ENCODE data around the gene SLC35B2. TPM values are rescaled to one million over a fixed set of nuclear protein-coding genes. Genes with fewer than 3 reads are reported as not detected.

SLC35B2 gene
- total RNA-seq, 1 donor from 2014 or later, result 26.1 TPM

DNA sequence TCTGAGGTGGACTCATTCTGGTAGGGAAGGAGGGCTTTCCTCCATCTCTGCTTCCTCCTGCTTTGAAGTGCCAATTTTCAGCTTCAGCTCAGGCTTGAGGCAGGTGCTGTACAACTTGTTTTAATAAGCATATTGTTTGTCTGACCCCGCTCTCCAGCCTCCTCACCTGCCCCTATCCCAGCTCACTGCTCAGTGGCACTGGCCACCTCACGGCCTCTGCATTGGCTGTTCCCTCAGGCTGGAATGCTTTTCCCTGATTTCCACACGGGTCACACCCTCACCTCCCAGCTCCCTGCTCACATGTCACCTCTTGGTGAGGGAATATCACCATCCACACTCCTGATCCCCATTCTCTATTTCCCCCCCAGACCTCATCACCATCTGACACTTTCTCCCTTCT is 41.5 kb upstream of the SLC35B2 start:
- peaks cover 29 to 38% (median 37%) of the 10 kb centered on the region in 3 donors for H3K27me3 ChIP-seq (ENCODE audit: control insufficient read depth in 3 of 3, insufficient read depth in 3 of 3, low read length in 3 of 3)
- no peak overlapping the region for H3K27ac ChIP-seq (ENCODE audit: low read depth, low read length)
- peaks cover 10 to 22% (median 18%) of the 10 kb centered on the region in 3 donors for H3K4me1 ChIP-seq (ENCODE audit: control insufficient read depth in 3 of 3, insufficient read depth in 3 of 3, low read length in 3 of 3)

GRCh38 chr6:44298055-44298803 is 40.9 kb upstream of the SLC35B2 start:
- Histone ChIP-seq H3K4me3 (ENCODE audit: low read length in 3 of 3) (peak overlapping the region in 2 of 3 donors; percentile 45 to 64), H3K4me1 (ENCODE audit: control insufficient read depth in 3 of 3, insufficient read depth in 3 of 3, low read length in 3 of 3) (peaks cover 10 to 22% (median 18%) of the 10 kb centered on the region in 3 donors), H3K27me3 (ENCODE audit: control insufficient read depth in 3 of 3, insufficient read depth in 3 of 3, low read length in 3 of 3) (peaks cover 34 to 41% (median 41%) of the 10 kb centered on the region in 3 donors), H3K9ac (ENCODE audit: low read depth in 1 of 3, low read length in 3 of 3) (peak overlapping the region in 2 of 3 donors; percentile 32 to 54), H3K36me3 (ENCODE audit: control insufficient read depth in 3 of 3, insufficient read depth in 3 of 3, low read length in 3 of 3) (peaks cover 26 to 31% (median 28%) of the 10 kb centered on the region in 3 donors), H3K9me3 (ENCODE audit: control insufficient read depth in 3 of 3, low read length in 3 of 3) (no peaks in the 10 kb centered on the region), H3K27ac (ENCODE audit: low read depth, low read length) (no peak overlapping the region)

More for the DNA sequence above, 41.5 kb upstream of the SLC35B2 start:
- Histone ChIP-seq H3K9ac (ENCODE audit: low read depth in 1 of 3, low read length in 3 of 3) (no peak overlapping the region), H3K9me3 (ENCODE audit: control insufficient read depth in 3 of 3, low read length in 3 of 3) (no peaks in the 10 kb centered on the region), H3K36me3 (ENCODE audit: control insufficient read depth in 3 of 3, insufficient read depth in 3 of 3, low read length in 3 of 3) (peaks cover 32 to 38% (median 33%) of the 10 kb centered on the region in 3 donors), H3K4me3 (ENCODE audit: low read length in 3 of 3) (no peak overlapping the region)

- H3K9ac ChIP-seq (ENCODE audit: low read depth in 1 of 3, low read length in 3 of 3), result peak overlapping the region in 2 of 3 donors; percentile 32 to 57
- H3K27me3 ChIP-seq (ENCODE audit: control insufficient read depth in 3 of 3, insufficient read depth in 3 of 3, low read length in 3 of 3), result peaks cover 41 to 50% (median 49%) of the 10 kb centered on the region in 3 donors
- H3K4me1 ChIP-seq (ENCODE audit: control insufficient read depth in 3 of 3, insufficient read depth in 3 of 3, low read length in 3 of 3), result peaks cover 10 to 22% (median 18%) of the 10 kb centered on the region in 3 donors
- H3K27ac ChIP-seq (ENCODE audit: low read depth, low read length), result no peak overlapping the region
- H3K9me3 ChIP-seq (ENCODE audit: control insufficient read depth in 3 of 3, low read length in 3 of 3), result no peaks in the 10 kb centered on the region
- peak overlapping the region; percentile 15 to 64 (median 58) for H3K4me3 ChIP-seq (ENCODE audit: low read length in 3 of 3)
- peaks cover 18 to 22% (median 19%) of the 10 kb centered on the region in 3 donors for H3K36me3 ChIP-seq (ENCODE audit: control insufficient read depth in 3 of 3, insufficient read depth in 3 of 3, low read length in 3 of 3)
Observed at GRCh38 chr6:44297063-44298038, 40.0 kb upstream of the SLC35B2 start.

DNA sequence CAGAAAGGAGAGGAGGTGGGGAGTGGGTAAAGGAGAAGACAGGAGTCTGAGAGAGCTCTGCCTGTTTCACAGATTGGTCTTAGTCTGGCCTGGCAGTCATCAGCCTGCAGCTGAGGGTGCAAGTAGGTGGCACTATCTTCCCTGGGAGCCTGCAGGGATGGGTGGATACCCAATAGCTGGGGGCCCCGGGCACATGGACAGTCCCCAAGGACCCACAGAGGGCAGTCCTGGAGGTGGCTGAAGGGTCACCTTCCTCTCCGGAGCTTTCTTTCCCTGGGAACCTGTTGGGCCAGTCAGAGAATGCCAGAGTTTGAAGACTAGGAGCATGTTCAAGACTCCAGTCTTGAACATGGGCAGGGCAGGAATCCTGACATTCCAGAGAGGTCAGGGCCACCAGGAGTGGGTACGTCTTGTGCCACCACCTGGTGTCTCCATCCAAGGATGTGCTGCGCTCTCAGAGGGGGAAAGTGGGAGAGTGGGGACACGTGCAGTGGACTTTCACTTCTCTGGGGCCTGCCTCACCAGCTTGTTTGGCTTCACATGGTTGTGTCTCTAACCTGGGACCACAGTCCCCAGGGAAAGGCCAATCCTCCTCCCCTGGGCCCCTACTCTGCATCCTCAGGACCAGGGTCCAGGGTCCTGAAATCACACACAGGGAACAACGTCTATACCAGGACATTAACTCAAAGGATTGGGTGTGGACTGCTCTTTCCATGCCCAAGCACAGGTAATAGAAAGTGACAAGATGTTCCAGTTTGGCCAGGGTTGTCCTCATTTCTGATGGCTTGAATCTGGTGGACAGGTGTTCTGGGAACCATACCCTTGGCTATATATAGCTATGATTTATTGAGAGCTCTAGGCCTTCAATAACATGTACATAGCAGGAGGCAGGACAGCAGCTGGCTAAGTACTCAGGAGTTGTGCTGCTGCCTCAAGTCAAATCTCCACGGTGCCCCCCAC is 37.8 kb upstream of the SLC35B2 start:
- Histone ChIP-seq H3K9me3 (ENCODE audit: control insufficient read depth in 3 of 3, low read length in 3 of 3) (no peaks in the 10 kb centered on the region), H3K27ac (ENCODE audit: low read depth, low read length) (no peak overlapping the region), H3K4me3 (ENCODE audit: low read length in 3 of 3) (no peak overlapping the region), H3K27me3 (ENCODE audit: control insufficient read depth in 3 of 3, insufficient read depth in 3 of 3, low read length in 3 of 3) (peaks cover 60 to 70% (median 67%) of the 10 kb centered on the region in 3 donors), H3K36me3 (ENCODE audit: control insufficient read depth in 3 of 3, insufficient read depth in 3 of 3, low read length in 3 of 3) (peaks cover 0 to under 1% (median under 1%) of the 10 kb centered on the region in 3 donors), H3K4me1 (ENCODE audit: control insufficient read depth in 3 of 3, insufficient read depth in 3 of 3, low read length in 3 of 3) (peaks cover 10 to 22% (median 18%) of the 10 kb centered on the region in 3 donors), H3K9ac (ENCODE audit: low read depth in 1 of 3, low read length in 3 of 3) (no peak overlapping the region)

GRCh38 chr6:44292661-44293365 is 35.5 kb upstream of the SLC35B2 start:
- H3K27me3 ChIP-seq (ENCODE audit: control insufficient read depth in 3 of 3, insufficient read depth in 3 of 3, low read length in 3 of 3), result peaks cover 68 to 81% (median 73%) of the 10 kb centered on the region in 3 donors
- no peaks in the 10 kb centered on the region for H3K9me3 ChIP-seq (ENCODE audit: control insufficient read depth in 3 of 3, low read length in 3 of 3)
- no peak overlapping the region for H3K27ac ChIP-seq (ENCODE audit: low read depth, low read length)
- no peaks in the 10 kb centered on the region for H3K36me3 ChIP-seq (ENCODE audit: control insufficient read depth in 3 of 3, insufficient read depth in 3 of 3, low read length in 3 of 3)
- no peak overlapping the region for H3K4me3 ChIP-seq (ENCODE audit: low read length in 3 of 3)
- H3K4me1 ChIP-seq (ENCODE audit: control insufficient read depth in 3 of 3, insufficient read depth in 3 of 3, low read length in 3 of 3), result peaks cover 7 to 17% (median 15%) of the 10 kb centered on the region in 3 donors
- H3K9ac ChIP-seq (ENCODE audit: low read depth in 1 of 3, low read length in 3 of 3), result no peak overlapping the region

DNA sequence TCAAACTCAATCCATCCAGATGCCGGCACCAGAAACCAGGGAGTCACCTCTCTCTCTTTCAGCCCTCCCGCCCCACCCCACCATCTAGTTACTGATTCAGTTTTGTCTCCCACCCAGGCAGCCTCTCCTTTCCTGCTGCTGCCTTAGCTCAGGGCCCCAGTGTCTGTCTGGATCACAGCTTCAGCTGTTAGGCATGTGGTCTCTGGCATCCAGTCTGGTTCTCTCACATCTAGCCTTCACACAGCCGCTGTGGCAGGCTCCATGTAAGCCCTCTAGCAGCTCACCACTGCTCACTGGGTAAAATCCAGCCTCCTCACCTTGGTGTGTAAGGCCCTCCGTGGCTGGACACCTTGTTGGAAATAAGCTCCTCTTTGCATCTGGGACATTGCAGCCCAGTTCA is 34.5 kb upstream of the SLC35B2 start:
- Histone ChIP-seq H3K4me1 (ENCODE audit: control insufficient read depth in 3 of 3, insufficient read depth in 3 of 3, low read length in 3 of 3) (peaks cover 0 to 9% (median 8%) of the 10 kb centered on the region in 3 donors), H3K27me3 (ENCODE audit: control insufficient read depth in 3 of 3, insufficient read depth in 3 of 3, low read length in 3 of 3) (peaks cover 68 to 79% (median 73%) of the 10 kb centered on the region in 3 donors), H3K9ac (ENCODE audit: low read depth in 1 of 3, low read length in 3 of 3) (no peak overlapping the region), H3K27ac (ENCODE audit: low read depth, low read length) (no peak overlapping the region), H3K4me3 (ENCODE audit: low read length in 3 of 3) (no peak overlapping the region), H3K36me3 (ENCODE audit: control insufficient read depth in 3 of 3, insufficient read depth in 3 of 3, low read length in 3 of 3) (no peaks in the 10 kb centered on the region), H3K9me3 (ENCODE audit: control insufficient read depth in 3 of 3, low read length in 3 of 3) (no peaks in the 10 kb centered on the region)

GRCh38 chr6:44289726-44290260 is 32.5 kb upstream of the SLC35B2 start:
- no peak overlapping the region for H3K9ac ChIP-seq (ENCODE audit: low read depth in 1 of 3, low read length in 3 of 3)
- no peak overlapping the region for H3K4me3 ChIP-seq (ENCODE audit: low read length in 3 of 3)
- no peaks in the 10 kb centered on the region for H3K9me3 ChIP-seq (ENCODE audit: control insufficient read depth in 3 of 3, low read length in 3 of 3)
- H3K27me3 ChIP-seq (ENCODE audit: control insufficient read depth in 3 of 3, insufficient read depth in 3 of 3, low read length in 3 of 3), result peaks cover 47 to 72% (median 69%) of the 10 kb centered on the region in 3 donors
- H3K27ac ChIP-seq (ENCODE audit: low read depth, low read length), result no peak overlapping the region
- no peaks in the 10 kb centered on the region for H3K36me3 ChIP-seq (ENCODE audit: control insufficient read depth in 3 of 3, insufficient read depth in 3 of 3, low read length in 3 of 3)
- H3K4me1 ChIP-seq (ENCODE audit: control insufficient read depth in 3 of 3, insufficient read depth in 3 of 3, low read length in 3 of 3), result no peaks in the 10 kb centered on the region

- Histone ChIP-seq H3K27me3 (ENCODE audit: control insufficient read depth in 3 of 3, insufficient read depth in 3 of 3, low read length in 3 of 3) (peaks cover 29 to 70% (median 54%) of the 10 kb centered on the region in 3 donors), H3K36me3 (ENCODE audit: control insufficient read depth in 3 of 3, insufficient read depth in 3 of 3, low read length in 3 of 3) (no peaks in the 10 kb centered on the region), H3K27ac (ENCODE audit: low read depth, low read length) (no peak overlapping the region), H3K4me3 (ENCODE audit: low read length in 3 of 3) (no peak overlapping the region), H3K9ac (ENCODE audit: low read depth in 1 of 3, low read length in 3 of 3) (no peak overlapping the region), H3K4me1 (ENCODE audit: control insufficient read depth in 3 of 3, insufficient read depth in 3 of 3, low read length in 3 of 3) (no peaks in the 10 kb centered on the region), H3K9me3 (ENCODE audit: control insufficient read depth in 3 of 3, low read length in 3 of 3) (no peaks in the 10 kb centered on the region)
Observed at GRCh38 chr6:44286747-44287146, 29.4 kb upstream of the SLC35B2 start.

All from skeletal muscle tissue (tissue), 4 donors.